H1 (cell line): ENCODE measurements around the gene ACAD10.

ENCODE experiments used
- BCL11A ChIP-seq, 2 experiments: IDR thresholded peaks; one replicate each; pipeline ENCODE4 v1.6.1; 2011; ENCODE audit warnings: low read depth in 2 of 2, low read length in 2 of 2, mild to moderate bottlenecking in 2 of 2
- CTCF ChIP-seq, 3 experiments: IDR thresholded peaks; 1 replicate in 2 of 3; 2 replicates in 1 of 3; pipeline versions ENCODE4 v1.5.1 to v1.6.1; 2011; ENCODE audit warnings: low read length in 3 of 3, mild to moderate bottlenecking in 3 of 3, inconsistent platforms in 2 of 3, low read depth in 1 of 3, moderate library complexity in 1 of 3; ENCODE audit not compliant: insufficient read depth in 1 of 3; ENCODE audit errors: control extremely low read depth in 1 of 3
- JUND ChIP-seq: IDR thresholded peaks from 2 replicates; pipeline ENCODE4 v1.6.1; 2011; ENCODE audit warnings: mild to moderate bottlenecking, improper control_type of control experiment, low read length
- KDM1A ChIP-seq: fragments of 200-600, 300-600 bp; sonication (generic); IDR thresholded peaks from 2 replicates; pipeline ENCODE4 v1.7.1; 2016; ENCODE audit warnings: mild to moderate bottlenecking, low read length, borderline replicate concordance
- POLR2A ChIP-seq, 2 experiments: IDR thresholded peaks; 1 replicate in 1 of 2; 2 replicates in 1 of 2; pipeline ENCODE4 v1.6.1; 2011; ENCODE audit warnings: low read depth in 2 of 2, low read length in 2 of 2, mild to moderate bottlenecking in 2 of 2; ENCODE audit errors: control extremely low read depth in 1 of 2
- RBBP5 ChIP-seq: IDR thresholded peaks from 2 replicates; pipeline ENCODE4 v1.7.1; 2012; ENCODE audit warnings: low read depth, mild to moderate bottlenecking, inconsistent platforms, low read length, moderate library complexity, borderline replicate concordance

GRCh38 chr12:111784953-111785352 lies 99.1 kb downstream of the ACAD10 start:
- TF ChIP-seq CTCF (IDR thresholded peaks at IDR 0.05; ENCODE audit: control extremely low read depth in 1 of 3, insufficient read depth in 1 of 3, low read depth in 1 of 3, low read length in 3 of 3), result no peak
- no peak for TF ChIP-seq BCL11A (IDR thresholded peaks at IDR 0.05; ENCODE audit: low read depth in 2 of 2, low read length in 2 of 2)
- no peak for TF ChIP-seq KDM1A
- no peak for TF ChIP-seq JUND
- TF ChIP-seq POLR2A (IDR thresholded peaks at IDR 0.05; ENCODE audit: control extremely low read depth in 1 of 2, low read depth in 2 of 2, low read length in 2 of 2), result no peak
- no peak for TF ChIP-seq RBBP5
